Activated CD4-positive, alpha-beta T cell treated with anti-CD3 and anti-CD28 coated beads, Interleukin-2, amount 50 U/mL, for 24 hours (primary cell): ENCODE data around the gene ABAT.

Source experiments
- DNase-seq, 2 donors: peaks; one replicate each; pipeline ENCODE4 v3.0.0-alpha.2; 2020; ENCODE audit warnings: low read depth in 1 of 2, low spot score in 1 of 2

ABAT gene

DNA sequence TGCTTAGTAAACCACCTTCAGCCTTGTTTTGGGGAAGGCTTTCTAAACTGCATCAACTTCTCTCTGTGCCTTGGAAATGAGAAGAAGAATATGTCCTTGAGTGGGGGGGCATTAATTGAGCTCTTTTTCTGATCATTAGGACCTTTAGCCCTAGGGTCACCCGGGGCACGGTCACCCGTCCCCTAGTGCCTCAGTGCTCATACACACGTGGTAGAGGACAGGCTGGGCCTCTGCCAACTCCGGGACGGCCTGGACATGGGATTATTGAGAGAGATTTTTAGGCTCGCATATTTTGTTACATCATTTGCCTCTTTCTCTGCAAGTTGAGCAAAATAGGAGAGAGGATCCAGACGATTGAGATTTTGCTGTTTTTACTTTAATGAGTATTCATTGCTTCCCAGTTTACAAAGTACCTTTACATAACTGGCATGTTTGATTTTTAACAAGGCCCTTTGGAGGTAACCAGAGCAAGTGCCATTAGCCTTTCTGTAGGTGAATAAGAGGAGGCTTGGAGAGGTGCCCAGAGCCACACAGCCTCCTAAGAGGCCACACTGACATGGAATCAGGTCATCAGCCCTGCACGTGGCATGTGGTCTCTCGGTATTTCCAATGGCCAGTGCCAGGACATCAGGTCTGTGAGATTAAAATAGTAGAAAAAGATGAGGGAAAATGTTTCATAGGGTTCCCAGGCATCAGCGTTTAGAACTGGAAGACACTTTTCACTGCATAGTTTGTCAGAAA is 134.4 kb downstream of the ABAT start:
- DNase-seq, result no peak

DNA sequence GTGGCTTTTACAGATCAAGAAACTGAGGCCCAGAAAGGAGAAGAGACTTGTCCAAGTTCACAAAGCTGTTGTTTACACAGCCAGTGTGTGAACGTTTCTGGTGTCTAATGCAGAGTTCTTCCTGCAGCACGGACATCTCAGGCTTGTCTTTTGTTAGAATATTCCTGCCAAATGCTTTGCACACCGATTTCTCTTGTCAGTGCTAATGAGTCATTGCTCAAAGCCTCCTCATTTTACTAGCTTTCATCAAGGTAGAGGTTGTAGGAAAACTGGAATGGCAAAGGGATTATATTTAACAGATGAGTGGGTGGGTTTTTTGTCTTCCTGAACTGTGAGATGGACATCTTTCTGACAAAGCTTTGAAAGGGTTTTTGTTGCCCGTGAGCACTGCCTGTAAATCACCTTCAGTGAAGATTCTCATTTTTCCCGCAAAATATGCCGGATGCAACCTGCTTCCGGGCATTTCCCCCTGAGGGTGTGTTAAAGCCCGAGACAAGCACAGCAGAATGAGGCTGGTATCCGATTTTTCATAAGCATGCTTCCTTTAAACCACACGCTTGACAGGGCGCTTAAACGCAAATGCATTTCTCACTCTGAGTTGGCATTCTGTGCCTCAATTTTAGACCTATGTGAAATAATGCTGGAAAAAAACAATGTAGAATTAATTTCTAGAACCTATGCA is 137.9 kb downstream of the ABAT start:
- DNase-seq, result no peak

- DNase-seq, result no peak
These were observed 139.8 kb downstream of the ABAT start for GRCh38 chr16:8814095-8814806.

DNA sequence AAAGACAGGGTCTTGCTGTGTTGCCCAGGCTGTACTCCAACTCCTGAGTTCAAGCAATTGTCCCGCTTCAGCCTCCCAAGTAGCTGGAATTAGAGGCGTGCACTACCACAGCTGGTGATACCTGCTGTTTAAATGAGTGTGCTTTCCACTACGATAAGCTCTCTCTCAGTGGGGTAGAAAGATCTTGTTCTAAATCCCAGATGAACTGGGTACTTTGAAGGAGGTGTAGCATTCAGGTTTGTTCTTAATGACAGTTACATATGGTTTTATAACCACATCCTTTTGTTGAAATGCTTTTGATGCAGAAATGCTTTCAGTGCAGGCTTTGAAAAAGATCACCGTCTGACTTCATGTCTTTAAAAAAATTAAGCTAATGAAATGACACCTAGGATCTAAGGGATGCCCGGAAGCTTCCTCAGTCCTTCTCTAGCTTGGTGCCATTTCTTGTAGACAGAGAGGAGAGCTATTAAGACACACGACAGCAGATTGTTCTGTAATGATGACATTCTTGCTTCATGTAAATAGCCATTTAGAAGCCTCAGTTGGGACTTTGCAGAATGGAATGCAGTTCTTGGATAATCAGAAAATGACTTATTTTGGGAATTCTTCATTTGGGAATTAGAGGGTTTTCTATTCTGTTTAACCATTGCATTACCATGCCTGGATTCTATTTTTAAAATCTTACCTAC is 142.7 kb downstream of the ABAT start:
- no peak for DNase-seq

DNA sequence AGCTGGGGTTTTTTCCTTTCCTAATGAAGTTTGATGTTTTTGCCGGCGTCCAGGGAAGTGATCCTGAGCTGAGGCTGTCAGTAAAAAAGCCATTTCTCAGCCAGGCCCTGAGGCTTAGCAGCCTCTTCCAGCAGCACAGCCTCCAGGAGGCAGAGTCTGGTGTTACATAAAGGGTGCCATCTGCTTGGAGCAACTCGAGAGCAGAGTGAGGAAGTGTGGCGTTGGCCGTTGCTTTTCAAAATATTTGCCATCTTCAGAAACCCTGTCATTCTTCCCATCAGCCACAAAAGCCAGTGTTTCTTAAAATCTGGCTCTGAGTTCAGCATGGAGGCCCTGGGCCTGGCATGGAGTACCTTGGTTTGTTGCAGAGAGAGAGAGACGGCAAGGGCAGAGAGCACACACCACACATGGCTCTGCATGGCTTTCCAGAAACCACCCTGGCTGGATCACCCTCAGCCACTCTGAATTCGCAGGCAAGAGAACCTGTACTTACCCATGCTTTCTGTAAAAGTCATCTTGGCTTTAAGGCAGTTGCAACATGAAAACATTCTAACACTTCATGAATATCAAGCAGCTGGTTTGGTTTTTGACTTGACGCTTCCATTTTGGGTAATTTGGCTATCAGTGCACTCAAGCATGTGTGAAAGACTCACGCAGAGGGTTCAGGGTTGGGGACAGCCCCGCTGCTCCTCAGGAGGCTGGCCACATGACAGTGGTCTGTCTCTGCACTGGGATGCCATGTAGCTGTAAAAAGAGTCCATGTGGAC is 144.3 kb downstream of the ABAT start:
- DNase-seq, result no peak

GRCh38 chr16:8819411-8820034 is 145.1 kb downstream of the ABAT start:
- no peak for DNase-seq

DNA sequence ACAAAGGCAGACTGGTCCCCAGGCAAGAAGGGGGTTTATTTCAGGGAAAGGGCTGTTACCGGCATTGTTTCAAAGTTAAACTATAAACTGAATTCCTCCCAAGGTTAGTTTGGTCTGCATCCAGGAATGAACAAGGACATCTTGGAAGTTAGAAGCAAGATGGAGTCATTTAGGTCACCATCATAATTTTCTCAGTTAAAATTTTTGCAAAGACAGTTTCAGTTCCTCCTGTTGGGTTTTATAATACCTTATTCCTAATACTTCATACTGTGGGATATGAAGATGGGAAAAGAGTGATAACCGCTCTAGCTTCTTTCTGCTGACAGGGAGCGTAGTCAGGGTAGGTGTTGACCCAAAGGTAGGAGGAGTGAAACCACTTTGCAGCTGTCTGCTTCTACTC is 148.0 kb downstream of the ABAT start:
- no peak for DNase-seq

DNA sequence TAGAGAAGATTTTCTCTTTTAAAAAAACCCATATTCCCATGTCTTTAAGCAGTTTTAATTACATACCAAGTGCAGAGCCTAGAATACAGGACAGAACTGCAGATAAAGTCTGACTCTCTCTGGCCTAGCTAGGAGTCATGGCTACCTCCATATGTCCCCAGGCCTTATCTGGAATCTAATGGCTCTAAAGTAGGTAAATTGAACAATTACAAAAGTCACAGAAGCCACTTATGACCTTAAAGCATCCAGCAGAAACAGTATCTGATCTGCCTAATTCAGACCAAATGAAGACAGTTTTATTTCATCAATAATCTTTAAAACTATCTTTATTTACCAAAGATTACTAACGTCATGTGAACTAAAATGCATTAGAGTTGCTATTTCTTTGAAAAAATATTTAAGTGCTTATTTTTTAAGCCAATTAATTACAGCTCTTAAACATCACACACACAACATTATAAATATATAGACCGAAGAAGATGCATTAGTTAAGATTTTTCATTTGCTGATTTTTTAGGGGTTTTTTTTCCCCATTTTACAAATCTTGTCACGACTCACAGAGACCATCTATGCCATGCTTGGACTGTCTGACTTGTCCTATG is 152.0 kb downstream of the ABAT start:
- DNase-seq, result no peak

- DNase-seq, result no peak
These were observed 154.2 kb downstream of the ABAT start for GRCh38 chr16:8828541-8829165.

- DNase-seq, result no peak
These were observed 157.0 kb downstream of the ABAT start for GRCh38 chr16:8831450-8831849.

DNA sequence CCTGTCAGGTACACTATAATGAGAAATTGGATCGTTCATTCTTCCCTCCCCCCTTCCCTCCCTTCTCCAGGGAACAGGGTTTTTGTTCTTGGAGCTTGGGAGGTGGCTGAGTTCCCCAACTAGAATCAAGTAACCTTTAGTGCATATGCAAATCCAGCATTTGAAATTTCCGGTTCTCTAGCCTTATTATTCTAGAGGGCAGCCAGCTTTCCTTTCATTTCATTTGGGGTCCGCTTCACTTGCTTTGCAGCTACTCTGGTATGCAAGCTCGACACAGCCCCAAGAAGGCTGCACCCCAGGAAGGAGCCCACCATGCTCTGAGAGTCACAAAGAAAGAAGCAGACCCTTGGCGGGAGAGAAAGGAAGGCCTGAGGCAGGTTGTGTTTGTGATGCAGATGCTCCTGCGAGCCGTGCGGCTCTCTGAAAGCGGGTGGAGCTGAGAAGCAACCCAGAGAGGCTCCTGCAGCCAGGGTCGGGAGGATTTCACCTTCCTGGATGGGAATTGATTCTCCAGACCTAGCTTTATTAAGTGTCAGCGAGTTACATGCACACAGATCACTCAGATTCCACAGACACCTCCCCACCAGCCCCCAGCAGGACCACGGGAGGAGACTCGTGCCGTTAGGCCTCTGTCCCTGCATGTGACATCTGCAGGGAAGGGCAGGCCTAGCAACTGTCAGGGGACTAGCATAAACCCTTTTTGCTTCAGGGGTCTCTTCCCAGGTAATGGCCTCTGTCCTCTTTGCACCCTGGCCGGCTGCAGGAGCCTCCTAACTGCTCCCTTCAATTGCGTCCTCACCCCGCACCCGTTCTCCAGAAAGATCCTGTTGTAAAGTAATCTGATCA is 157.7 kb downstream of the ABAT start:
- DNase-seq, result no peak

GRCh38 chr16:8832717-8833105 is 158.3 kb downstream of the ABAT start:
- no peak for DNase-seq
